ENCODE measurements around the gene PGM3.

DNA sequence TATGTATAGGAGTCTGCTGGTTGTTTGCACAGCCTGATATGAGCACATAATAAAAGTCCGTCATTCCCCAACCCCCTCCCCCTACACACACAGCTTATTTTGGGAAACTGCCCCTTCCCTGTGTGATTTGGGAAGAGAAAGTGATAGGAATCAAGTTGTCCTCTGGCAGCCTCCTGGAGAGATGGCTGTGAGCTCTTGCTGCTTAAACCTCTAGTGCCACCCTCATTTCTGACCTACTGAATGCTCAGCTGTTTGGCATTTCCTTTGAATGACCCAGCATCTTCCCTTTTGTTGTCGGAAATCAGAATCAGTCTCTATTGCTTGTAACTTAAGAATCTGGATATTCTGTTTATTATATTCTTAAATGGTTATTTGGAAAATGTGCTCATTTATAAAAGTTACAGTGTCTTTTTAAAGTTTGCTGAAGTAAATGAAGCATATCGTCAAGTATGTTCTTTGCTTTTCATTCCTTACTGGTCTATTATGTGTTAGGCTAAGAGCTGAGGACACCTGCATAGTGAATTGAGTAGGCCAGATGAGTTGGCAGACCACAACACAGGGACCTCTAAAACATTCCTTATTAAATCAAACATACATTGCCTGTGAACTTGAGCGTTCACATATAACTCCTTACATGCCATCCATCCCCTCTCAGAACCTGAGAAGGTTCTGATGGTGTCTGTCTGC, 5.6 kb upstream of the PGM3 start:
- TF ChIP-seq EZH2 (IDR thresholded peaks at IDR 0.05; ENCODE audit: insufficient read depth, poor library complexity, severe bottlenecking) (no peak), EZH2phosphoT487 (IDR thresholded peaks at IDR 0.05; ENCODE audit: insufficient read depth, low read depth) (no peak)
